HG03558 (cell line): Measurements from ENCODE around the gene CCNF.
"Not testable (repeated sequence)": the region's sequence is repeated elsewhere in the genome, so short reads cannot be mapped to it uniquely, and the experiment has no call there.

Experiments used
- ATAC-seq: cut with Tn5 transposase; IDR thresholded peaks from one replicate; pipeline ENCODE4 v1.9.1; 2021; ENCODE audit warnings: moderate number of reproducible peaks; ENCODE audit not compliant: unreplicated experiment; ENCODE audit errors: extremely low read depth

The CCNF gene

DNA sequence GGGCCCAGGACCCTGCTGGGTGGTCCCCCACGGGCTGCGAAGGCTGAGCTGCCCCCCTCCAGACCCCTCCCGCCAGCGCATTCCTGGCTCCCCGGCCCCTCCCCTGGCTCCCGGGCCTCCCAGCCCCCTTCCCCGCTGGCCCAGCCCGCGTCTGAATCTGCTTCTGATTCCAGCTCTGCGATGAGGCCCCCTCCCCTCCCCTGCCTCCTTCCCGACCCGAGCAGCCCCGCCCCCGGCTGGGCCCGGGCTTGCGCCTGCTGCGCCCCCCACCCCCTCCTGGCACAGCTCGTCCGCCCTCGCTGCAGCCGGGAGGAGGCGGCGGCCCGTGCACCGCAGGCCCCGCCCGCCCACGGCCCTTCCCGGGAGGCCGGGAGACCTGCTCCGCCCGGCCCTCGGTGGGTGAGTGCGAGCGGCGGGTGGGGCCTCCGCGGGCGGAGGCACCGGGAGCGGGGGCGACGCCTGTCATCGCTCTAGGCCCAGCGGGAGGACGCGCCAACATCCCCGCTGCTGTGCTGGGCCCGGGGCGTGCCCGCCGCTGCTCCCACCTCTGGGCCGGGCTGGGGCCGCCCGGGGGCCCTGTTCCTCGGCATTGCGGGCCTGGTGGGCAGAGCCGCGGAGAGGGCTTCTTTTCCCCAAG, 41.9 kb downstream of the CCNF start, which contains the start of gene NTN3:
Gene NTN3 (plus strand): TSS at position 282 of the 637 bp plus-strand sequence. CDS start 405 bp downstream, outside the sequence.
- no peak for ATAC-seq

DNA sequence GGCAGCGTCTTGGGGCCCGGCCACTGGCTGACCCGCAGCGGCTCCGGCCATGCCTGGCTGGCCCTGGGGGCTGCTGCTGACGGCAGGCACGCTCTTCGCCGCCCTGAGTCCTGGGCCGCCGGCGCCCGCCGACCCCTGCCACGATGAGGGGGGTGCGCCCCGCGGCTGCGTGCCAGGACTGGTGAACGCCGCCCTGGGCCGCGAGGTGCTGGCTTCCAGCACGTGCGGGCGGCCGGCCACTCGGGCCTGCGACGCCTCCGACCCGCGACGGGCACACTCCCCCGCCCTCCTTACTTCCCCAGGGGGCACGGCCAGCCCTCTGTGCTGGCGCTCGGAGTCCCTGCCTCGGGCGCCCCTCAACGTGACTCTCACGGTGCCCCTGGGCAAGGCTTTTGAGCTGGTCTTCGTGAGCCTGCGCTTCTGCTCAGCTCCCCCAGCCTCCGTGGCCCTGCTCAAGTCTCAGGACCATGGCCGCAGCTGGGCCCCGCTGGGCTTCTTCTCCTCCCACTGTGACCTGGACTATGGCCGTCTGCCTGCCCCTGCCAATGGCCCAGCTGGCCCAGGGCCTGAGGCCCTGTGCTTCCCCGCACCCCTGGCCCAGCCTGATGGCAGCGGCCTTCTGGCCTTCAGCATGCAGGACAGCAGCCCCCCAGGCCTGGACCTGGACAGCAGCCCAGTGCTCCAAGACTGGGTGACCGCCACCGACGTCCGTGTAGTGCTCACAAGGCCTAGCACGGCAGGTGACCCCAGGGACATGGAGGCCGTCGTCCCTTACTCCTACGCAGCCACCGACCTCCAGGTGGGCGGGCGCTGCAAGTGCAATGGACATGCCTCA, 42.6 kb downstream of the CCNF start:
- no peak for ATAC-seq

DNA sequence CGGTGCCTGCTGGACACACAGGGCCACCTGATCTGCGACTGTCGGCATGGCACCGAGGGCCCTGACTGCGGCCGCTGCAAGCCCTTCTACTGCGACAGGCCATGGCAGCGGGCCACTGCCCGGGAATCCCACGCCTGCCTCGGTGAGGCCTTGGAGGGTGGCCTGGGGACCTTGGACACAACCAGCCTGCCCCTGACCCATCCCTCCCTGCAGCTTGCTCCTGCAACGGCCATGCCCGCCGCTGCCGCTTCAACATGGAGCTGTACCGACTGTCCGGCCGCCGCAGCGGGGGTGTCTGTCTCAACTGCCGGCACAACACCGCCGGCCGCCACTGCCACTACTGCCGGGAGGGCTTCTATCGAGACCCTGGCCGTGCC, 43.2 kb downstream of the CCNF start:
- no peak for ATAC-seq

DNA sequence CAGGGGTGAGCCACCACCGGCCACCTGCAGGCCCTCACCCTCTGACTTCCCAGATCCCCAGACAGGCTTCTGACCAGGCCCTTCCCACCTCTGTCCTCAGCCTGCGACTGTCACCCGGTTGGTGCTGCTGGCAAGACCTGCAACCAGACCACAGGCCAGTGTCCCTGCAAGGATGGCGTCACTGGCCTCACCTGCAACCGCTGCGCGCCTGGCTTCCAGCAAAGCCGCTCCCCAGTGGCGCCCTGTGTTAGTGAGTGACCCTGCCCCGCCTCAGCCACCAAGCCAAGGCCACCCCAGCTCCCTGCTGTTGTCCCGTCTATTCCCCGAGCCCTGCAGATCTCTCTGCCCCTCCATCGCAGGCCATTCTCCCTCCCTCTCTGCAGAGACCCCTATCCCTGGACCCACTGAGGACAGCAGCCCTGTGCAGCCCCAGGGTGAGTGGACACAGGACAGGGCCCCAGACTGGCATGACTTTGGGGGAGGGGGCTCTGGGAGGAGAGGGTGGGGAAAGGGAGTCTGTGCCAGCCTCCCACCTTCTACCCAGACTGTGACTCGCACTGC, 43.7 kb downstream of the CCNF start:
- ATAC-seq = no peak

DNA sequence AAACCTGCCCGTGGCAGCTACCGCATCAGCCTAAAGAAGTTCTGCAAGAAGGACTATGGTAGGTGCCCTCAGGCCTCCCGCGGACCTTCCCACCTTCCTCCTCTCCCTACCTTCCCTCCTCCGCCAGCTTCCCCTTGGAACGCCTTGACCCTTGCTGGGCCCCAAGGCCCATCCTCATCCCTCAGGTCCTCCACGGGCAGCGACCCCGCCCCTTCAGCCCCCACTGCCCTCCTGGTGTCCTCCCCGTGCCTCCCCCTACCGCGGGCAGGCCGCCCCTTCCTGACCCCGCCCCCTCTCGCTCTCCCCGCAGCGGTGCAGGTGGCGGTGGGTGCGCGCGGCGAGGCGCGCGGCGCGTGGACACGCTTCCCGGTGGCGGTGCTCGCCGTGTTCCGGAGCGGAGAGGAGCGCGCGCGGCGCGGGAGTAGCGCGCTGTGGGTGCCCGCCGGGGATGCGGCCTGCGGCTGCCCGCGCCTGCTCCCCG, 44.2 kb downstream of the CCNF start:
- no peak for ATAC-seq

DNA sequence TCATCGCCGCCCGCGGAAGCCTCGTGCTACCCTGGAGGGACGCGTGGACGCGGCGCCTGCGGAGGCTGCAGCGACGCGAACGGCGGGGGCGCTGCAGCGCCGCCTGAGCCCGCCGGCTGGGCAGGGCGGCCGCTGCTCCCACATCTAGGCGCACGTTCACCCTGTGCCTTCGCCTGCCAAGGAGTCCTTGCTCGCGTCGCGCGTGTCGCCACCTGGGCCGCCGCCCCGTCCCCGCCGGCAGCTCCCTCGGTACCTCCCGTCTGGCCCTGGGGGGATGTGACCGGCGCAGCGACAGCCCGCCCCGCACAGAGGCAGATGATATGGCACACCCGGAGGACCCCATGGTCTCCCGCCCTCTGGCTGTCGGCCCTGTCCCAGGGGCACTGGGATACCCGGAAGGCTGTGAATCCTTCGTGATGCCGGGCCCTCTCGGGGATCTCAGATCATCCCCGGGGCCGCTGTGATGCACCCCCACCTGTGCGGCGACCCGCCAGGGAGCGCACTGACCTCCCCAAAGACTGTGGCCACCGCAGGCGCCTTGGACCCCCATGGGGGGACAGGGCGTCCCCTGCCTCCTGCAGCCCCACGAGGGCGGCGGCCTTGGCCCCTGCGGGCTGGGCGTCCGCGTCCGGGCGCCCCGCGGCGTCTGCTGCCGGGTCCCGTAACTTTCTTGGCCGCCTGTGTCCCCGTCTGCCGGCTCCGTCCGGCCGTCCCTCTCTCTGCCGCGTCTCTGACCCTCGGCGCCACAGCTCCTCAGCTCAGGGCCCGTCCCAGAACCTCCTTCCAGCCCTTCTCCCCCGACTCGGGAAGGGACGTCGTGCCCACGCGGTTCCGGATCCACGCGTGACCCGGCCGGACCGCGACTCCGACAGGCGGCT, 45.0 kb downstream of the CCNF start:
- no peak for ATAC-seq

DNA sequence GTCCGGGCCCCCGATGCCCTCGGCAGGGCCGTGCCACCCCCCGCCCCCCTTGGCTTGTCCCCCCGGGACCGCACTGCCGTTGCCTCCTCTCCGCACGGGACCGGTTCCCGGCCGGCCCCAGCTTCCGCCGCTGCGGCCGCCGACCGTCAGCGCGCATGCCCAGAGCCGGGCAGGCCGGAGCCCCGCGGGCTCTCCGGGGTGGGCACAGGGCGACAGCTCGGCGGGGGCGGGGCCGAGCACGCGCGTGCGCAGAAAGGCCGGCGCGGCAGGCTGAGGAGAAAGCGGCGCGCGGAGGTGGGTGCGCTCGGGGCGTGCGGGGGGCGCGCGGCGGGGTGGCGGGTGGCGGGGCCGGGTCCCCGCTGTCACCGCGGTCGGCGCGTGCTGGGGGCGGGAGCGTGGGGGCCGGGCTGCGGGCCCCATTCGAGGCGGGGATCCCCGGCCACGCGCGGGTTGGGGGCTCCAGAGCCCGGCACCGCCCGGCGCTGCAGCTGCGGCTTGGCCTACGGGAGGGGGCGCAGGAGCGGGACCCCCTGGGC, 45.7 kb downstream of the CCNF start, which contains the start of gene TBC1D24:
Gene TBC1D24 (plus strand): TSS at position 251 of the 536 bp plus-strand sequence. CDS start 21,022 bp downstream, outside the sequence.
- ATAC-seq = no peak

DNA sequence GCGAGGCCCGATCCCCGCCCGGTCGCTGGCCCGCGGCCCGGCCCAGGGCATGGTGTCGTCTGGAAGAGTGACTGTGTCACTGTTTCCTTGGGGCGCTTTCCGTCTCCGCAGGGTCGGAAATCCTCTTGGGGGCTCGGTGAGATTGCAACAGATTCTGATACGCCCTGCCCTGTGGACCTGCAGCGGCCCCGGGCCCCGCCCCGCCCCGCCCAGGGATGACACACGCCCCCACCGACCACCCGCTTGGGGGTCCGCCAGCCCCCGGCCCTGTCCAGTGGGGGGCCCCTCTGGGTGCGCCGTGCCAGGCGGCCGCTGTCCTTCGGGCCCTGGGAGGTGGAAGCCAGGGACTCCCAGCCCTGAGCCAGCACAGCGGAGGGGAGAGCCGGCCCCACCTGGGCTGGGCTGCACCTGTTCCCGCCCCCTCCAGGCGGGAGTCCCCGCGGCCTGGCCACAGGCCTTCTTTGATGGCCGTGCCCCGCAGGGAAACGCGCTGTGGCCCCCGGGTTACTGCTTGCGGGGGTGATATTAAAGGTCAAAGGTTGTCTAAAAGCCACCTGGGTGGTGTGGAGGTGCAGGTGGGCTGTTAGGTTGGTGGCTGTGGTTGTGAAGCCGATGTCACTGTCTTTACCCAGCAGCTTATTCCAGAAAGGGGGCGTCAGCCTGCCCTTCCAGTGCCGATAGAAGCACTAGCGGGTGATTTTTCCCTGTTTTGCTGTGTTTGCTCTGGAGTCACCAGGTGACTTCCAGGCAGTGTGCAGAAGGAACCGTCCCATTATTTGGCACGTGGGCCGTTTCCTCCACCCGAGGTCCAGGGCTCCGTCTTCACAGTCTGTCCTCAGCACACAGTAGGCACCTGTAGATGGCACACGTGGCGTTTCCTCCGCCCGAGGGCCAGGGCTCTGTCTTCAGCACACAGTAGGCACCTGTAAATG, 46.4 kb downstream of the CCNF start:
- no peak for ATAC-seq

DNA sequence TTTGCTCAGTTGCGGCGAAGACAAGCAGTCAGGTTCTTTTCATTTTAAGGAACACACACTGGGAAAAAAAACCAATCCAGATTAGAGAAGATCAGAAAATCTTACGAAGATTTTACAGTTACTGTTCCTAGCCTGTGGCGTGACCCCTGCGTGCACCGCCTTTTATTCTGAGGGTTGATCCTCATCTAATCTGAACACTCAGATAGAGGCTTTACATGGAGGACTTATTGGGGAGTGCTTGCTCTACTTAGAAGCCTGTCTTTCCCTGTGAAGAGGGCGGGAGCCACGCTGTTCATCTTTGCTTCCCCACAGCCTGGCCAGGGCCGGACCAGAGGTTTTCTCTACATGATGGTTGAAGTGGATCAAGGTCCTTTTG, 47.1 kb downstream of the CCNF start:
- no peak for ATAC-seq

DNA sequence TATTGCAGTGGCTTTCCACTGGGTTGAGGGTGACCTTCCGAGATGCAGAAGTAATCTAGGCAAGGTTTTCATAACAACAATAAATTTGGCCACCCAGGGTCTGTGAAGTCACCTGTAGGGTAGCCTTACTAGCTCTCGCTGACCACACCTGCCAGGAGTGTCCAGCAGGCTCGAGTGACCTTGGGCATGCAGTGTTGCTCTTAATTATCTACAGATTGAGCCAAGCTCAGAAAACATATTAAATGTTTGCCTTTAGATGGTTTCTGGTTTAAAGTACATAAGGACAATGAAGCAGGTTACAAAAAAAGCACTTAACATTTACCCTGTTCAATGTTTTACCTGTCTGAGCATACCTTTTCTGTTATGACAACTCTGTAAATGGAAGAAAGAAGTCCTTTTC, 47.5 kb downstream of the CCNF start:
- ATAC-seq = no peak

DNA sequence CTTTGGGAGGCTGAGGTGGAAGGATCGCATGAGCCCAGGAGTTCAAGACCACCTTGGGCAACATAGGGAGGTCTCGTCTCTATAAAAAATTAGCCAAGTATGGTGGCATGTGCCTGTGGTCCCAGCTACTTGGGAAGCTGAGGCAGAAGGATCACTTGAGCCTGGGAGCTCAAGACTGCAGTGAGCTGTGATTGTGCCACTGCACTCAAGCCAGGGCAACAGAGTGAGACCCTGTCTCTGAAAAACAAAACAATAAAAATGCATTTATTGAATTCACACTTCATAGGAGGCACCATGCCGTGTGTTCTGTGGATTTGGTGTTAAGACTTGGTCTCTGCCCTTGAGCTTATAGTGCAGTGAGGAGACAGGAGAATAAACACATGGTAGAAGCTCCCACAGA, 48.1 kb downstream of the CCNF start:
- ATAC-seq = no peak

DNA sequence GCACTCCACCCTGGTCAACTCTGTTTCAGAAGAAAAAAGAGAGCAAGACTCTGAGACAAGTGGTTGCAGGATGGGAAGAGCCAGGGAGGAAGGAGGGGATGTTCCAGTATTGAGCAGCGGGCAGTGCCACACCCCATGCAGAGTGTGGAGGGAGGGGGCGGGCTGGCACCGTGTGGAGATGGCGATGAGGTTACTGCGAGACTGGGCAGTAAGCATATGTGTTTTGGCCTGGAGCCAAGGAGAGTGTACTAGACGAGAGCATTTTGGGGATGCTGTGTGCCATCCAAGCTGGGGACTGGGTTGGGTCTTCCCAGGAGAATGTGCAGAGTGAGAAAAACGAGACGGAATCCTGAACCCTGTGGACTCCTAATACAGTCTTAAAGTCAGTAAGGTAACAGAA, 49.0 kb downstream of the CCNF start:
- no peak for ATAC-seq

DNA sequence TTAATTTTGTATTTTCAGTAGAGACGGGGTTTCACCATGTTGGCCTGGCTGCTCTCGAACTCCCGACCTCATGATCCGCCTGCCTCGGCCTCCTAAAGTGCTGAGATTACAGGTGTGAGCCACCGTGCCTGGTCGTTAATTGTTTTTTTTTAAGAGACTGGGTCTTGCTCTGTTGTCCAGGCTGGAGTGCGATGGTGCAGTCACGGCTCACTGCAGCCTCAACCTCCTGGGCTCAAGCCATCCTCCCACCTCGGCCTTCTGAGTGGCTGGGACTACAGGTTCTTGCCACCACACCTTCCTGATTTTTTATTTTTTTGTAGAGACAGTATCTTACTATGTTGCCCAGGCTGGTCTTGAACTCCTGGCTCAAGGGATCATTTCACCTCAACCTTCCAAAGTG, 50.7 kb downstream of the CCNF start:
- ATAC-seq = not testable (repeated sequence)

DNA sequence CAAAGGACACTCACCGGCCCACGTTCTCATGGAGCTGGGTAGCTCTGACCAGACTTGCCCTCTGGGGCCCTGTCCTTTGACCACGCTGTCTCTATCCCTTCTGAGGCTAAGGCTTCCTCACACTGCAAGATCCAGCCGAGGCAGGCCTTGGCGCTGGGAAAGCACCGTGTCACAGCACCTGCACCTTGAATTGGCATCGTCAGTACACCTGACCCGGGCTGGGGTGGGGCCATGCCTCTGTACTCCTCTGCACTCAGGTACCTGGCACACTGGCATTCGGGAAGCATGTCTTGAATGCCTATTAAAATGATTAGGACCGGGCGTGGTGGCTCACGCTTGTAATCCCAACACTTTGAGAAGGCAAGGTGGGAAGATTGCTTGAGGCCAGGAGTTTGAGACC, 51.7 kb downstream of the CCNF start:
- ATAC-seq = no peak

DNA sequence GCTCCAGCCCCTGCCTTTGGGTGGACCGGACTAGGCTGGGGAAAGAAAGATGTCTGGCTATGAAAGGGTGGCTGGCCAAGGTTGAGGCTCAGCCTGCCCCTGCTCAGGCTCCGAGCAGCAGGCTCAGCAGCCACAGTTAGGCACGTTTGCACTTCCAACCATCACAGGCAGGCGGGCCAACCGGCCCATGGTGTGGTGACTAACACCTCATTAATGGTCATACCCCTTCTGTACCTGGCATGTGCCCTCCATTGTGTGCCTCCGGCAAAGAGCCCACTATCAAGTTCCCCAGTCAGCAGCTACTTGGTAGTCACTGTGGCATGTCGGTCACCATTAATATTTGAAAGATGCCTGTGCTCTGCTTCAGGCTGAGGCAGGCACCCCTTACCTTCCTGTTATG, 52.4 kb downstream of the CCNF start:
- ATAC-seq = no peak

DNA sequence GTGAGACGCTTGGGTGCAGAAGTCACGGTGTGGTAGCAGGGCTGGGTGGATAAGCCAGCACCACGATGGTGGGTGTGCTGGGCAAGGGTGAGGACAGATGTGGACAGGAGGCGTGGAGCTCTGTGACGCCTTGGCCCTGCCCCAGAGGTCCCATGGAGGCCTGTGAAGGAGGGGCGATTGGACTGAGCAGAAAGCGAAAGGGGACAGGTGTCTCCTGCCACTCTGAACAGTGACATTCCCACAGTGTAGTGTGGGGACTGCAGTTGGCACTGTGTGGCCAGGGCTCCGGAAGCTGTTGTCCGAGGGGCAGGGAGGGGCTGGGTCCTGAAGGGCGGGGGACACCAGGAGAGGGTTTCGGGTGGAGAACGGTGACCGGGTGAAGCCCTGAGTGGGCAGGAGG, 53.0 kb downstream of the CCNF start:
- ATAC-seq = no peak

DNA sequence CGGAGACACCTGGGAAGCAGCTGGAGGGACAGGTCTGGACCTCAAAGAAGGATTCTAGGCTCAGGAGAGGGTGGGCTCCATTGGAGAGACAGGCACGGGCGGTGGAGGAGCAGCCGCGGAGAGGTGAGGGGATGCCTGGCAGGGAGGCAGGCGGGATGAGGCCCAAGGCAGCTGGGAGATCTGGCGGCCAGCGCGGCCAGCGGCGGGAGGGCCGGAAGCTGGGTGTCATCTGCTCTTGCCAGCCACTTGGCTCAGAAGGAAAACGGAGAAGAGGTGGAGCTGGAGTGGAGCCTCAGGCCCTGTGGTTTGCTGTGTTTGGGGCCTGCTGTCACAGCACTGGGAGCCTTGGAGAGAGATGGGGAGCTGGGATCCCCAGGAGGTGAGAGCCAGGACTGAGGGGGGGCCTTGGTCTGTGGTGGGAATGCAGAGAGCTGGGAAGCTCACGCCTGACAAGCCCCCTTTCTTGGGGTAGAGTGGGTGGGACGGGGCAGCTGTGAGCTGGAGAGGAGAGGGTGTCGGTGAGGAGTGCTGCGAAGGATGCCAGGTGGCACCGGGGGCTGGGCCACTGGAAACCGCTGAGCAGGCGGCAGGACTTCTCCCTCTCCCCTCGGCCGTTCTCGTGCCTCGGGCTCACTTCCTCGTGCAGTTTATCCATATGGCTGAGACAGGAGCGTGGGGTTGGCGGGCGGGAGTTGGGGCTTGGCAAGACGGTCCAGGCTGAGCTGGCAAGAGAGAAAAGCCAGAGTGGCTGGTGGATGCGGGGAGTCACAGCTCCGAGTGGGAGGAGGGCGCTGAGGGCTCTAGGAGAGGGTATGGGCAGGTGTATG, 53.7 kb downstream of the CCNF start:
- no peak for ATAC-seq
